Measurements from ENCODE around the gene TRIM42. TPM values are rescaled to one million over a fixed set of nuclear protein-coding genes. Genes with fewer than 3 reads are reported as not detected.

The TRIM42 gene
- not detected for total RNA-seq
- not detected for polyA plus RNA-seq
- long read RNA-seq, donor 1: 0 reads
- long read RNA-seq, donor 2: 0 reads
- long read RNA-seq, donor 3: 0 reads

DNA sequence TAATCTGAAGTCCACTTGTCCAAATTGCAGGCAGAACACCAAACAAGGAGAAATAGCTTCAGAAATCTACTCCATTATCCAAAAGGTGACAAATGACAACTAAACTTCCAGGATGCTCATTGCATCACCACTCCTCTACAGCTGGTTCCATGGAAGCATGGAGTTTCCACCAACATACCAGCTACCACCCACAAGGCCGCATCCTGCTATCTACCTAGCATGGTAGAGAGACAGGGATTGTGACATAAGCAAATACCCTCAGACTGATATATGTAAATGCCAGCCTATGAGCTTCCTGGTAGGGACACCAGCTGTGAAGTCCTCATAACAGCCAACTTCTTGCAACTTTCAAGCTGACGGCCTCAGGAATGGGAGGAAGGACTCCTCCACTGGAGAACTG is at the start of gene TRIM42:
TSS of gene TRIM42 (plus strand) at position 301 of the 400 bp plus-strand sequence. CDS start 166 bp downstream, outside the sequence.
- TF ChIP-seq, protein P1, sequence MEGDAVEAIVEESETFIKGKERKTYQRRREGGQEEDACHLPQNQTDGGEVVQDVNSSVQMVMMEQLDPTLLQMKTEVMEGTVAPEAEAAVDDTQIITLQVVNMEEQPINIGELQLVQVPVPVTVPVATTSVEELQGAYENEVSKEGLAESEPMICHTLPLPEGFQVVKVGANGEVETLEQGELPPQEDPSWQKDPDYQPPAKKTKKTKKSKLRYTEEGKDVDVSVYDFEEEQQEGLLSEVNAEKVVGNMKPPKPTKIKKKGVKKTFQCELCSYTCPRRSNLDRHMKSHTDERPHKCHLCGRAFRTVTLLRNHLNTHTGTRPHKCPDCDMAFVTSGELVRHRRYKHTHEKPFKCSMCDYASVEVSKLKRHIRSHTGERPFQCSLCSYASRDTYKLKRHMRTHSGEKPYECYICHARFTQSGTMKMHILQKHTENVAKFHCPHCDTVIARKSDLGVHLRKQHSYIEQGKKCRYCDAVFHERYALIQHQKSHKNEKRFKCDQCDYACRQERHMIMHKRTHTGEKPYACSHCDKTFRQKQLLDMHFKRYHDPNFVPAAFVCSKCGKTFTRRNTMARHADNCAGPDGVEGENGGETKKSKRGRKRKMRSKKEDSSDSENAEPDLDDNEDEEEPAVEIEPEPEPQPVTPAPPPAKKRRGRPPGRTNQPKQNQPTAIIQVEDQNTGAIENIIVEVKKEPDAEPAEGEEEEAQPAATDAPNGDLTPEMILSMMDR (IDR thresholded peaks at IDR 0.05): no peak
- no peak for TF ChIP-seq POLR2A (IDR thresholded peaks at IDR 0.05)
- H3K27me3 ChIP-seq: no peaks in the 10 kb centered on the region
- no peak within 1 kb of the TSS for H3K27ac ChIP-seq
- H3K4me1 ChIP-seq: no peaks in the 10 kb centered on the region
- no peak for ATAC-seq
- H3K36me3 ChIP-seq: no peaks in the 10 kb centered on the region
- DNase-seq: no peak
- WGBS, 4 donors: 60 to 85% (median 77%) methylated on average over 2 of the region's 2 CpGs
- intact Hi-C loops (cut with DNase I): no loop called here
- H3K9me3 ChIP-seq: peaks cover 0 to 10% (median 2%) of the 10 kb centered on the region in 12 donors
- H3K4me3 ChIP-seq: no peak within 1 kb of the TSS

DNA sequence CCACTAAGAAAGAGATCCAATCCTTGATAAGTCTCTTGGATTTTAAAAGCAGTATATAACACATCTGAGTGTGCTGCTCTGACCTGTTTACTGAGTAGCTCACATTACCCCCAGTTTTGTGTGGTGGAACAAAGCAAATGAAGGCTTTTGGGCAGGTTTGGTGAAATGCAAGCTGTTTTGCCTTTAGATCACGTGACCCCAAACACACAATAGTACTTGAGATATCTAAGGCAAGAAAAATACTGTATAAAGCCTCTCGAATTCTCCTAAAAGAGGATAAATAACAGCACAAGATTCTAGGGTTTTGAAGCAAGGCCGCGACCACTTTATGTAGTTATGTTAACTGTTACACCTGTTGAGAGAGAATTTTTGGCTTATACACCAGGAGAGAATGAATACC is 49.3 kb upstream of the TRIM42 start:
- Histone ChIP-seq H3K36me3 (no peaks in the 10 kb centered on the region), H3K9me3 (no peaks in the 10 kb centered on the region), H3K27me3 (no peaks in the 10 kb centered on the region), H3K4me3 (no peak overlapping the region), H3K4me1 (no peaks in the 10 kb centered on the region), H3K27ac (no peak overlapping the region)
- intact Hi-C loops (cut with DNase I): no loop called here
- no peak for TF ChIP-seq POLR2A (IDR thresholded peaks at IDR 0.05)
- TF ChIP-seq, protein P1 (IDR thresholded peaks at IDR 0.05): no peak
- ATAC-seq (no peak), DNase-seq (no peak)
- WGBS, 4 donors: 44 to 63% (median 51%) methylated on average over 4 of the region's 4 CpGs

DNA sequence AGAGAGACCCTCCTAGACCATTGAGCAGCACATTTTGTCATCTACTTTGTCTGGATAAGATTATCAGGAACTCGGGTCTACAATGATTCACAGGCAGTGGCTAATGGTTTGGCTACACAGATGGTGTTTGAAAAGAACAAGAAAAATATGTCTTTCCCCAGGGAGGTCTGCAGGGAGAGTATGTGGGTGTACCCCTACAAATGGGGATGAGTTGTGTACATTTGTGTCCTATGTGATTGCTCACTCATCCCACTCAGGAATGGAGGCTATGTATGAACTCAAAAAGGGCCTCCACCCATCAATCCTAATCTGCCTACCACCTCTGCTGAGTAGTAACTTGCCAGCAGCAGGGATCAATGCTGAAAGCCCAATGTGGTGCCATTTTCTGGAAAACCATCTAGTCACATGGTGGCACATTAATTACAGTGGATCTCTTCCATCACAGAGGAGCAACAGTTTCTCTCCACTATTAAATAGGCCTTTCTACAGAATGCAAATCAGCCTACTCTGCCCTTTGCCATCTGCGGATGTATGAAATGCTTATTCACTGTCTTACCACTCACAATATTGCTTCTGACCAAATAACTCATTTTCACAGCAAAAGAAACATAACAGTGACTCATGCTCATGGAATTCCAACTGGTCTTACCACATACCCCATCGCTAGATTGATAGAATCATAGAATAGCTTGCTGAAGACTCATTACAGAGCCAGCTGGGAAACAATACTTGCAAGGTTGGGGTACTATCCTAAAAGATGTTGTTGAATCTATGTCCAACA is 48.3 kb upstream of the TRIM42 start:
- Histone ChIP-seq H3K27me3 (no peaks in the 10 kb centered on the region), H3K36me3 (no peaks in the 10 kb centered on the region), H3K27ac (no peak overlapping the region), H3K4me3 (no peak overlapping the region), H3K9me3 (no peaks in the 10 kb centered on the region), H3K4me1 (no peaks in the 10 kb centered on the region)
- 61 to 73% (median 66%) methylated on average over 3 of the region's 3 CpGs for WGBS, 4 donors
- ATAC-seq (peak in 1 of 4 donors; percentile 50), DNase-seq (no peak)
- intact Hi-C loops (cut with DNase I): no loop called here
- no peak for TF ChIP-seq POLR2A (IDR thresholded peaks at IDR 0.05)
- TF ChIP-seq, protein P1 (IDR thresholded peaks at IDR 0.05): no peak

DNA sequence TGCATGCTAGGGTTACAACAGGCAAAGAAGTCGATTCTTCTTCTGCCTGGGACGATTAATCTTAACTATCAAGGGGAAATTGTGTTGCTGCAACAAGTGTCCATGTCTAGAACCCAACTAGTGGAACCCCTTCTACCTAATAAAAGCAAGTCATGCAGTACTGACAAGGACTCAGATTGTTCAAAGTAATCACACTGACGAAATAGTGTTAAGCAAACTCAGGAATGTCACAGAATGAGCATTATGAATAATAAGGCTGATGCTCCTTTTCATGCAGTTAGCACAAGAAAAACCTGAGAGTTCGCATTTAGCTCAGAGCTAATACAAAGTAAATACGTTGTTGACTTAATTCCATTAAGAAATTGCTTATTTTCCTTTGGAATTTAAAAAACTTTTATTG is 47.5 kb upstream of the TRIM42 start:
- DNase-seq (no peak), ATAC-seq (no peak)
- no peaks in the 10 kb centered on the region for H3K36me3 ChIP-seq
- no peak overlapping the region for H3K27ac ChIP-seq
- WGBS, 4 donors: 65 to 75% (median 69%) methylated on average over 5 of the region's 5 CpGs
- TF ChIP-seq, protein P1 (IDR thresholded peaks at IDR 0.05): no peak
- no peaks in the 10 kb centered on the region for H3K9me3 ChIP-seq
- H3K27me3 ChIP-seq: no peaks in the 10 kb centered on the region
- intact Hi-C loops (cut with DNase I): no loop called here
- no peaks in the 10 kb centered on the region for H3K4me1 ChIP-seq
- no peak overlapping the region for H3K4me3 ChIP-seq

Measured in heart left ventricle (tissue), 16 donors.